ENCODE data around the gene PDZRN4.

The PDZRN4 gene

GRCh38 chr12:41462312-41462711 lies 274.2 kb downstream of the PDZRN4 start:
- no peak for DNase-seq

- DNase-seq = no peak
Measured at GRCh38 chr12:41465526-41465925, 277.4 kb downstream of the PDZRN4 start.

DNA sequence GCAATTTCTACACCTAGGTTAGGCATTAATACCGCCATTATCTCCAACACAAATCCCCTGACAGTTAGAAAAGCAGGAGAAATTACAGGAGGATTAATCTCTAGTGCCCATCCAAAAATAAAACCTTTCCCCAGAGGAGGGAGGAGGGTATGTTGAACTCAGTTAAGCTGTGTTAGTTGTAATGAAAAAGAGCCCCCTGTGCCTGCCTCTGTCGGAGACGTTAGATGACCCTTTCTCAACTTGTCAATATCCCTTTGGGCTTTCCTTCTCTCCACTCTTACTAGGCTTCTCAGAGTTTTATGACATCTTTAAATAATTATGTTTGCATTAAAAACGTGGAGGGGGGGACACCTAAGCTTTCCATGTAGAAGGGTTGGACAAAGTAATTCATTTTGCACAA lies 278.2 kb downstream of the PDZRN4 start:
- DNase-seq = no peak

DNA sequence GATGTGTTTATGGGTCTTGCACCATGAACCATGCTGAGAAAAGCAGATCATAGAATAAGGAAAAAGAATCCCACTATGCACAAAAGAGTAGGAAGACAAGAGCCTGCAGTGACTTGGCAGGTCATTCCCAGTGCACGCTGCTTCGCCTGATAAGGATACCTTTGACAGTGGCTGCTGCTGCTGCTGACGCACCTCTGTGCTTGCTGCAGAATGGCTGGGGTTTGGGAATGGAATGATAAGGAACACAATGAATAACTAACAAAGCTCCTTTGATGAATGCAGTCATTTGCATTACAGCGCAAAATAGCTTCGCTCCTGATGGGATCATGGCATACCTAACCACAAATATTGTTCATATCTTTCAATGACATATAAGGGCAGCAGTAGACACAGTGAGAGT lies 278.7 kb downstream of the PDZRN4 start:
- DNase-seq = no peak

GRCh38 chr12:41467591-41468325 lies 279.6 kb downstream of the PDZRN4 start:
- DNase-seq = no peak

- no peak for DNase-seq
Measured at GRCh38 chr12:41468341-41468740, 280.2 kb downstream of the PDZRN4 start.

DNA sequence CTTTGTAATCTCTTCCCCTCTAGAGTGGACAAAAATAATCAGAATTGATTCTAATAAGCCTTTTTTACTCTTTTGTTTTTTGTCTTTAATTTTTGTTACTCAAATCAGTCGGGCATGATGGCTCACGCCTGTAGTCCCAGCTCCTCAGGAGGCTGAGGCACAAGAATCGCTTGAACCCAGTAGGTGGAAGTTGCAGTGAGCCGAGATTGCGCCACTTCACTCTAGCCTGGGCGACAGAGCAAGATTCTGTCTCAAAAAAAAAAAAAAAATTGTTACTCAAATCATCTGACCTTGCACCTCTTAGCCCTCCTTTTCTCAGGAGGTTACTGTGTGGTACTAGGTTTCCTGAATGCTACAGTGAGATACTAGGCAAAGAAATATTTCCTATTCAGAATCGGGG lies 280.6 kb downstream of the PDZRN4 start:
- DNase-seq = no peak

DNA sequence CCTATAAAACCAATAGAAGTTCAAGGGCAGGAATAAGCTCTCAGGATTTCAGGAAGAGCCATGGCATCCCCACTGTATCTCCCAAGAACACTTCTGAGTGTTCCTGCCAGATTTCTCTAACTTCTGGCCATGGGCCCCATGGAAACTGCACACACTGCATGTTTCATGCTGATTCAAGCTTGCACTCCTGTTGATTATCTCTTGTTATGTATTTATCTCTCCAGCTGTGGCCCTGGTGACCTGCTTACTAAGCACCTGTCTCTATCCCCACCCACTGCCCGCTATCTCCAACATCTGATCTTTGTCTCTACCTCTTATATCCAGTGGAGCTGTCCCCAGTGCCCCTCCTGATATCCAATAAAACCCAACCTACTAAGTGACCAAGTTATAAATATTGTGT lies 285.3 kb downstream of the PDZRN4 start:
- no peak for DNase-seq

DNA sequence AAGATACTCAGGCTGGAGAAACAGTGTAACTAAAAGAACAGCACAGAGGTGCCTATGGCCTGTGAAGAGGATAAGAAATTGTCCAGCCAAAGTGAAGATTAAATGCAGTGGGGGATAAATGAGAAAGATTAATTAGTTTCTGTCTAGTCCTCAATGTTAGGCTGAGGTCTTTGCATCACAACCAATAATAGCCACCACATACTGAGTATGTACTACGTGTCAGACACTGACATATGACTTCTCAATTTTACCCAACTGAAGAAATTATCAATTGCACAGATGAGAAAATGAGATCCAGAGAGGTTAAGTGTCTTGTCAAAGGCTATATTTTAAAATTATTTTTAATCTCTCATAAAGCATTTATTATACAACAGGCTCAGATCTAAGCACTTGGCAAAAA lies 285.9 kb downstream of the PDZRN4 start:
- no peak for DNase-seq

DNA sequence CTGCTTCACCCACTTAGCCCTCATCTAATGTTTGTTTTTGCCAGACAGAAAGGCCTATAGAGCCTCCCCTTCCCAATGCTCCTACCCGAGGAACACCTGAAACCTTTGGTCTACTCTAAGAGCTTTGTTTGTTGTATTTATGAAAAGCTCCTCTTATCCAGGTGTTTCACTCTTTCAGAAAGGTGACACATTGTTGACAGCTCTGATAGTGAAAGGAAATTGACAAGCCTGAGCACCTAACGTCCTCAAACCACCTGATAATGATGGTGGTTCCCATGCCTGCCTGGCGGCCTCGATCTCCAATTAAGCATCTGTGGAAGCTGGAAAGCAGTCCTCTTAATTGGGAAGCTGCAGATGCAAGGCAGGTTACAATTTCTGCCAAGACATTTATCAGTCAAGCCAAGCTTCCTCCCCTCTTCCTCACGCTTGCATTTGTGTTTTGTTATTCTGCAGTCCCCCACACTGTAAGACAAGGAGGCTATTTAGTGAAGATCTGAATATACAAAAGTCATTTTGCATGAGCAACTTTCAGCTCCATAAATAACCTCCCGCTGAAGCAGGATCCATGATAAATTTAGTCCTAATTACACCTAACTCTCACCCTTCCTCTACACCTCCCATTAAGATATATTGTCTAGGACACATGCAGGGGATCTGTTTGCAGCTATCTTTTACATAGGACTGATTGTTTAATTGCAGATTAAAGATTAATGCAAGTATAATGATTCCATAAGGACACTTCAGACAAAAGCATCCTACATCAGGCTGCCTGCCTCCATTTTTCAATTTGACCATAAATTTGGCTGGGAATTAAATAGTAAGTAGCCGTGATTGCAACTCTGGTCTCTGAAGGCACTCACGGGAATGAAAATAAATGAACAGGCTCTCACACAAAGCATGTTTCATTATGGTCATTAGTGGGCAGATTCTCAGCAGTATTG lies 288.6 kb downstream of the PDZRN4 start:
- no peak for DNase-seq

- no peak for DNase-seq
Measured at GRCh38 chr12:41479426-41479825, 291.3 kb downstream of the PDZRN4 start.

DNA sequence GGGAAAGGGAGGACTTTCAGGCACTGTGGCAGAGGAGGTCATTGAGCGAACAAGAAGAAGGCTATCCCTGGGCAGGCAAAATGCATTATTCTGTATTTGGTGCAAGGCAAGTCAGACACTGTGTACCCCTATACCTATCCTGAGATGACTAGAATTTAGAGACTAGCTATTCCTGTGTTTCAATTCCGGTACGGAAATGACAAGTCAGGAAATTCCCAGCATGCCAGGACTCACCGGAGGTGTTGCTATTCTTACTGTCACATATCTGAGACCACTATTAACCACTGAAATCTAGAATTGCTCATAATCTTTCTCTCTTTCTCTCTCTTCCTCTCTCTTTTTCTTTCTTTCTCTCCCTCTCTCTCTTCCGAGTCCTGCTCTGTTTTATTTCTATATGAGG lies 297.1 kb downstream of the PDZRN4 start:
- no peak for DNase-seq

DNA sequence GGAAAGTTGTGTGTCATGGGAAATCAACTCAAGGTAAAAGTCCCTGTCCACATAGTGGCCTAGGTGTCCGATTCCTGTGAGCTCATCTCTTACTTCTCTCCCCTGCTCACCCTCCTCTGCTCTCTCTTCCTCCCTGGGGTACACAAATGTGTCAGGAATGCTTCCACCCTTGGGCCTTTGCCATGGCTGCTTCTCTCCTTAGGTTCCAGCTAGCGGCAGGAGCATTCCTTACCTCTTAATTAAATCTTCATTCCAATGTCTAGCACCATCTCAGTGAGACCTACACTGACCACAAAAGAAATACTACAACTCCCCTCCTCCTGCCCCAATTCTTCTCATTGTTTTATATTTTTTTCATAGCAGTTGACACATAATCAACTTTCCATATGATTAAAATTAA lies 298.6 kb downstream of the PDZRN4 start:
- no peak for DNase-seq

- DNase-seq = no peak
Measured at GRCh38 chr12:41496009-41496408, 307.9 kb downstream of the PDZRN4 start.

GRCh38 chr12:41497409-41497808 lies 309.3 kb downstream of the PDZRN4 start:
- DNase-seq = no peak

DNA sequence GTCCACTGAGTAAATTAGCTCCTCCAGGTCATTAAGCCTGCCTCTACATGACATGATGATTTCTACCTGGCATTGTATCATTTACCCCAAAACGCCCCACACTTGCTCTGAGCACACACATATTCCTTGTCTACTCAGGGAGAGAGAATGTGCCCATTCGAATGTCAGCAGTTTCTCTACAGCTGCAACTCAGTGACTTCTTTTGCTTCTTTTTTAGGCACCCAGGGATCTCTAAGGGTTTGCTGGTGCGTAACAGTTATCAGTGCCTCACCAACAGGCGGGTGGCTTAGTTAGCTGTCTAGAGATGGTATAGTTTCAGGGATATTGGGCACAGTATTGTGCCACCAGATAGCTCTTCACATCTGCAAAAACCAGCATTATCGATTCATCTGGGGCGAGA lies 316.9 kb downstream of the PDZRN4 start:
- DNase-seq = no peak

GRCh38 chr12:41507286-41507685 lies 319.2 kb downstream of the PDZRN4 start:
- no peak for DNase-seq

DNA sequence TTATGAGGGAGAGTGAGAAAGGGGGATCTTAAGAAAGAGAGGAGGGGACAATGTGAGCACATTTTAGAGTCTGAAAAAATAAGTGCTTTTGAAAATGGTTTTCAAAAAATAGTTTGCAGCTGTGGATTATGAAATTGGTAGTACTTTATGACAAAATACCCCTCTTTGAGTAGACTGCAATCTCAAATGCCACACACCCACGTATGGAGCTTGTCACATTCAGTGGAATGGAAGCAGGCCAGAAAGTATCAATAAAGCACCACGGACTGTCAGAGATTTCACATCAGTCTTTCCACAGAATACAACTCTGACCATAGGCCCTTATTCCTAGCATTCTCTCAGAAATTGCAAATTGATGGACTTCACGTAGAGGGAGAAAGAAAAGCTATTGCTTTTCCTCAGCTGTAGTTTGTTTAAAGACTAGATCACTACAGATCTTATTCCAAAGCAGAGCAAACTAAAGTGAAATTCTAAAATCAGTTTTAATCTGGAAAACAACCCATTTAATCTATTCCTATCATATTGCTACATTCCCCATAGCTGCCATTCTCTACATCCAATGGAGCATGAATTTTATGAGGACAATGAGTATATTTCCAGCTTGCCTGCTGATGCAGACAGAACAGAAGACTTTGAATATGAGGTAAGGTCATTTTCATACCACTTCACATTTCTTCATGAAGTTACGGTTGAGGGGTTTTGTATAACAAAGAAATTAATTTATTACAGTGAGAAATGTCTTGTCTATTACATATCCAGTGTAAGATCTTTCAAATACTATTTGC lies 321.3 kb downstream of the PDZRN4 start:
- no peak for DNase-seq

DNA sequence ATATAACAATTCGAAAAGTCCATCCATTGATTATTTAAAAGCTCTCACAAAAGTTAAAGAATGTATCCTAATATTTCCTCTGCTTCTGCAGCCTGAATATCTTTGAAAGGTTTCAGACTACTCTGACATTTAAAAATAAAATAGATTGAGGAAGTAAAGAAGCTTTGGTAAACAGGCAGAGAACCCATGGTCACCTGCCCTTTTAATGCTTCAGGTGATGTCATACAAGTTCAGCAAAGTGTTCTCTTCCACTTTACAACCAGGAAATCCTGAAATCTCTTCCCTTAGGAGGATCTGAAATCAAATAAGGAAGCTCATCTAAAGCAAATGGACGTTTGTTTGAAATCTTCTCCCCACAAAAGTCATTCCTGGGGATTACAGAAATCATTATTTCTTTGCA lies 322.4 kb downstream of the PDZRN4 start:
- no peak for DNase-seq

DNA sequence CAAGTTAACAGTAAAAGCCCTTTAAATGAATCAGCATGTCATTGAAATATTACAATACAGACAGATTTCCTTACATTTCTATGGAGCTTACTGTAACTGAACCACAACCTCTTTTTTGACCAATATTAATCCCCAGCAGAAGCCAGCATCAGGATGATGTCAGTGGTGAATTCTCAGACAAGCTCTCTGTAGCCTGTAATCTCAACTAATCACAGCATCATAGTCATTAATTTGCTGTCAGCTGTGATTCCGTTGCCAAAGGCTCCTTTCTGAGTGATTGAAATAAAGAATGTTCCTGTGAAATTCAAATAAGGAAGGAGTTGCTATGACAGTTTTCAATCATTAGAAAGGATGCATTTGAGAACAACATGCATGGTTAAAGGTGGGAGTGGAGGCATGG lies 323.1 kb downstream of the PDZRN4 start:
- DNase-seq = no peak

DNA sequence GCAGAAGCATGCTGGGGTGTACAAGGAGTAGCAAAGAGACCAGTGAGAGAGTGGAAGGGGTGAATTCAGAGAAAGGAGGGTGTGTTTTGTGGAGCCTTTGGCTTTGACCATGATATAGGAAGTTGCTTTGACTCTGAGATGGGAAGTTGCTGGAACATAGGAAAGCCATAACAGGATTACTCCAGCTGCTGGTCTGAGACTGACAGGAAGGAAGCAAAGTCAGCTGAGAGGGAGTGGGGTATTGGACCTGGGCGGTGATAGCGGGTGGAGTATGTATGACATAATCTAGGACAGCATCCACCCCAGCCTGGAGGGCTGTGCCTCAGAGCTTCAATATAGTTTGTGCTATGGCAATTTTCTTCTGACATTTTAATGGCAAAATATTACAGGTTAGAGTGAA lies 324.4 kb downstream of the PDZRN4 start:
- no peak for DNase-seq

- no peak for DNase-seq
Measured at GRCh38 chr12:41514021-41514777, 326.1 kb downstream of the PDZRN4 start.

GRCh38 chr12:41514907-41515306 lies 326.8 kb downstream of the PDZRN4 start:
- DNase-seq = no peak
